Measurements from ENCODE around the gene RARS2. TPM values are rescaled to one million over a fixed set of nuclear protein-coding genes. Genes with fewer than 3 reads are reported as not detected.

The RARS2 gene
- total and polyA plus RNA-seq, 2 of the 8 experiments (the other 6 are each of a cell fraction or from before 2014, with no cell fraction given) = 10.2 to 40.5 TPM

GRCh38 chr6:87504441-87504840 is 85.3 kb downstream of the RARS2 start (continued):
- TF ChIP-seq KDM5A (IDR thresholded peaks at IDR 0.05; ENCODE audit: low read length) (no peak), CBX5 (IDR thresholded peaks at IDR 0.05; ENCODE audit: low read depth, low read length) (no peak), MAX (IDR thresholded peaks at IDR 0.05) (no peak), EZH2 (IDR thresholded peaks at IDR 0.05; ENCODE audit: low read depth, low read length, severe bottlenecking) (no peak), SP2 (IDR thresholded peaks at IDR 0.05; ENCODE audit: low read length) (no peak), TAF1 (IDR thresholded peaks at IDR 0.05; ENCODE audit: low read depth, low read length) (no peak)
- TF ChIP-seq, protein P1, sequence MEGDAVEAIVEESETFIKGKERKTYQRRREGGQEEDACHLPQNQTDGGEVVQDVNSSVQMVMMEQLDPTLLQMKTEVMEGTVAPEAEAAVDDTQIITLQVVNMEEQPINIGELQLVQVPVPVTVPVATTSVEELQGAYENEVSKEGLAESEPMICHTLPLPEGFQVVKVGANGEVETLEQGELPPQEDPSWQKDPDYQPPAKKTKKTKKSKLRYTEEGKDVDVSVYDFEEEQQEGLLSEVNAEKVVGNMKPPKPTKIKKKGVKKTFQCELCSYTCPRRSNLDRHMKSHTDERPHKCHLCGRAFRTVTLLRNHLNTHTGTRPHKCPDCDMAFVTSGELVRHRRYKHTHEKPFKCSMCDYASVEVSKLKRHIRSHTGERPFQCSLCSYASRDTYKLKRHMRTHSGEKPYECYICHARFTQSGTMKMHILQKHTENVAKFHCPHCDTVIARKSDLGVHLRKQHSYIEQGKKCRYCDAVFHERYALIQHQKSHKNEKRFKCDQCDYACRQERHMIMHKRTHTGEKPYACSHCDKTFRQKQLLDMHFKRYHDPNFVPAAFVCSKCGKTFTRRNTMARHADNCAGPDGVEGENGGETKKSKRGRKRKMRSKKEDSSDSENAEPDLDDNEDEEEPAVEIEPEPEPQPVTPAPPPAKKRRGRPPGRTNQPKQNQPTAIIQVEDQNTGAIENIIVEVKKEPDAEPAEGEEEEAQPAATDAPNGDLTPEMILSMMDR (IDR thresholded peaks at IDR 0.05; ENCODE audit: control extremely low read depth in 1 of 3, insufficient read depth in 1 of 3, low read depth in 1 of 3, low read length in 3 of 3) = no peak

All from H1 (cell line).